ENCODE data around the gene RAX.
"Not testable (repeated sequence)": the region's sequence is repeated elsewhere in the genome, so short reads cannot be mapped to it uniquely, and the experiment has no call there.

- TF ChIP-seq CTCF (IDR thresholded peaks at IDR 0.05); REST (IDR thresholded peaks at IDR 0.05; ENCODE audit: insufficient read depth in 1 of 2, low read depth in 2 of 2, low read length in 1 of 2); POLR2AphosphoS5 (IDR thresholded peaks at IDR 0.05; ENCODE audit: low read depth, low read length); TCF7L2 (IDR thresholded peaks at IDR 0.05; ENCODE audit: low read depth, low read length): not testable (repeated sequence)
Measured at GRCh38 chr18:59262243-59262642, 11.0 kb downstream of the RAX start.
